ENCODE measurements around the gene ELFN1.

ELFN1 gene

DNA sequence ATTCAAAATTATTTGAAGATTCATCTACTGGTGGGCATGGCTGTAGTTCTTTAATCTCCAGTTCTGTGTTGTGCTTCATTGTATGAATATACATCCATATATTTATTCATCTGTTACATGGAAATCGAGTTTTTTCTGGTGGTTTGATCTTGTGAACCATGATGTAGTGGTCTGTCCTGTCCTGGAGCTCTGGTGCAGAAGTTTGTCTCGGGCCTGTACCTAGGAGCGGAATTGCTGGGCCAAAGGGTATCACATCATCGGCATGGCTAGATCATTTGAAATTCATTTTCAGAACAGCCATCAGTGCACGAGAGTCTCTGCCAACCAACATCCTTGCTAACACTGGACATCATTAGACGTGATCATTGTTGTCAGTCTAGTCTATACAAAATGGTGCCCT is 107.0 kb downstream of the ELFN1 start:
- no peak overlapping the region for H3K4me3 ChIP-seq (ENCODE audit: low read depth in 1 of 2, low read length in 2 of 2)
- no peaks in the 10 kb centered on the region for H4K20me1 ChIP-seq (ENCODE audit: insufficient read depth, low read length)
- H2AFZ ChIP-seq (ENCODE audit: low read depth, low read length), result no peak overlapping the region
- peaks cover 2% of the 10 kb centered on the region for H3K9me3 ChIP-seq (ENCODE audit: insufficient read depth, low read length, severe bottlenecking)
- H3K27me3 ChIP-seq (ENCODE audit: insufficient read depth, low read length, poor library complexity), result no peaks in the 10 kb centered on the region
- H3K4me2 ChIP-seq (ENCODE audit: insufficient read depth, low read length), result no peak overlapping the region
- TF ChIP-seq EZH2 (IDR thresholded peaks at IDR 0.05; ENCODE audit: borderline replicate concordance, low read depth, low read length, severe bottlenecking), result no peak
- TF ChIP-seq, protein P1, sequence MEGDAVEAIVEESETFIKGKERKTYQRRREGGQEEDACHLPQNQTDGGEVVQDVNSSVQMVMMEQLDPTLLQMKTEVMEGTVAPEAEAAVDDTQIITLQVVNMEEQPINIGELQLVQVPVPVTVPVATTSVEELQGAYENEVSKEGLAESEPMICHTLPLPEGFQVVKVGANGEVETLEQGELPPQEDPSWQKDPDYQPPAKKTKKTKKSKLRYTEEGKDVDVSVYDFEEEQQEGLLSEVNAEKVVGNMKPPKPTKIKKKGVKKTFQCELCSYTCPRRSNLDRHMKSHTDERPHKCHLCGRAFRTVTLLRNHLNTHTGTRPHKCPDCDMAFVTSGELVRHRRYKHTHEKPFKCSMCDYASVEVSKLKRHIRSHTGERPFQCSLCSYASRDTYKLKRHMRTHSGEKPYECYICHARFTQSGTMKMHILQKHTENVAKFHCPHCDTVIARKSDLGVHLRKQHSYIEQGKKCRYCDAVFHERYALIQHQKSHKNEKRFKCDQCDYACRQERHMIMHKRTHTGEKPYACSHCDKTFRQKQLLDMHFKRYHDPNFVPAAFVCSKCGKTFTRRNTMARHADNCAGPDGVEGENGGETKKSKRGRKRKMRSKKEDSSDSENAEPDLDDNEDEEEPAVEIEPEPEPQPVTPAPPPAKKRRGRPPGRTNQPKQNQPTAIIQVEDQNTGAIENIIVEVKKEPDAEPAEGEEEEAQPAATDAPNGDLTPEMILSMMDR (IDR thresholded peaks at IDR 0.05; ENCODE audit: borderline replicate concordance, extremely low read depth, low read length, poor library complexity, severe bottlenecking), result no peak
- no peaks in the 10 kb centered on the region for H3K4me1 ChIP-seq (ENCODE audit: insufficient read depth, low read length)
- H3K79me2 ChIP-seq (ENCODE audit: insufficient read depth, low read length), result no peaks in the 10 kb centered on the region
- H3K9ac ChIP-seq (ENCODE audit: low read depth, low read length), result no peak overlapping the region
- H3K27ac ChIP-seq (ENCODE audit: low read length), result no peak overlapping the region
- no peaks in the 10 kb centered on the region for H3K36me3 ChIP-seq (ENCODE audit: insufficient read depth, low read length)
- no peak for ATAC-seq (ENCODE audit: insufficient read depth, low read depth)
- no peak for DNase-seq

DNA sequence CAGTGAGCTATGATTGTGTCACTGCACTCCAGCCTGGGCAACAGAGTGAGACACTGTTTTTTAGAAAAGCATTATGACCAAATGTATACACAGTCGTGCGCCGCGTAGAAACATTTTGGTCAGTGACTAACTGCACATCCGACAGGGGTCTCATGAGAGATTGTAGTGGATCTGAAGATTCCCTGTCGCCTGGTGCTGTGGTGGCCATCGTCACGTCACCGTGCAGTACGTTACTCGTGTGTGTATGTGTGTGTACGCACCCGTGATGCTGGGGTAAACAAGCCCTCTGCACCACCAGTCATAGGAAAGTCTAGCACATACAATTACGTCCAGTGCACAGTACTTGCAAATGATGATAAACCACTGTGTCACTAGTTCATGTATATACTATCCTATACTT is 109.4 kb downstream of the ELFN1 start:
- H3K4me2 ChIP-seq (ENCODE audit: insufficient read depth, low read length), result no peak overlapping the region

DNA sequence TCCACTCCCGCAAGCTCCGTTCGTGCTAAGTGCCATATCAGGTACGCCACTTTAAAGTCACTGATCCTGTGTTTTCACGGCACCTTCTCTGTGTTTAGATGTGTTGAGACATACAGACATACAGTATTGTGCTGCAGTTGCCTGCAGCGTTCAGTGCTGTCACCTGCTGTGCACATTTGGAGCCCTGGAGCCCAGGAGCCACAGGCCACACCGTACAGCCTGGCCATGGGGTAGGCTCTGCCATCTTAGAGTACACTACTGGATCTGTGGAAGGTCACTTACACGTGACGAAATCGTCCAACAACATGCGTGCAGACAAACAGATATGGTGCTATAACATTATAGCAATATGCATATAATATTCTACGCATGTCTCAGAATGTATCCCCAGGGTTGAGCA is 111.3 kb downstream of the ELFN1 start:
- Histone ChIP-seq H2AFZ (ENCODE audit: low read depth, low read length) (no peak overlapping the region), H3K9me3 (ENCODE audit: insufficient read depth, low read length, severe bottlenecking) (peaks cover 6% of the 10 kb centered on the region), H3K79me2 (ENCODE audit: insufficient read depth, low read length) (no peaks in the 10 kb centered on the region), H3K4me1 (ENCODE audit: insufficient read depth, low read length) (no peaks in the 10 kb centered on the region), H3K4me2 (ENCODE audit: insufficient read depth, low read length) (no peak overlapping the region), H4K20me1 (ENCODE audit: insufficient read depth, low read length) (no peaks in the 10 kb centered on the region), H3K36me3 (ENCODE audit: insufficient read depth, low read length) (no peaks in the 10 kb centered on the region), H3K27me3 (ENCODE audit: insufficient read depth, low read length, poor library complexity) (no peaks in the 10 kb centered on the region), H3K27ac (ENCODE audit: low read length) (no peak overlapping the region), H3K4me3 (ENCODE audit: low read depth in 1 of 2, low read length in 2 of 2) (no peak overlapping the region), H3K9ac (ENCODE audit: low read depth, low read length) (no peak overlapping the region)
- no peak for TF ChIP-seq EZH2 (IDR thresholded peaks at IDR 0.05; ENCODE audit: borderline replicate concordance, low read depth, low read length, severe bottlenecking)
- TF ChIP-seq, protein P1 (IDR thresholded peaks at IDR 0.05; ENCODE audit: borderline replicate concordance, extremely low read depth, low read length, poor library complexity, severe bottlenecking), result no peak
- no peak for DNase-seq
- ATAC-seq (ENCODE audit: insufficient read depth, low read depth), result no peak

More for the DNA sequence above, 109.4 kb downstream of the ELFN1 start:
- H3K36me3 ChIP-seq (ENCODE audit: insufficient read depth, low read length), result no peaks in the 10 kb centered on the region
- H3K4me1 ChIP-seq (ENCODE audit: insufficient read depth, low read length), result no peaks in the 10 kb centered on the region
- TF ChIP-seq EZH2 (IDR thresholded peaks at IDR 0.05; ENCODE audit: borderline replicate concordance, low read depth, low read length, severe bottlenecking), result no peak
- TF ChIP-seq, protein P1 (IDR thresholded peaks at IDR 0.05; ENCODE audit: borderline replicate concordance, extremely low read depth, low read length, poor library complexity, severe bottlenecking), result no peak
- ATAC-seq (ENCODE audit: insufficient read depth, low read depth) (no peak), DNase-seq (no peak)
- H2AFZ ChIP-seq (ENCODE audit: low read depth, low read length), result no peak overlapping the region
- H3K27me3 ChIP-seq (ENCODE audit: insufficient read depth, low read length, poor library complexity), result no peaks in the 10 kb centered on the region
- no peak overlapping the region for H3K4me3 ChIP-seq (ENCODE audit: low read depth in 1 of 2, low read length in 2 of 2)
- no peak overlapping the region for H3K27ac ChIP-seq (ENCODE audit: low read length)
- peaks cover 2% of the 10 kb centered on the region for H3K9me3 ChIP-seq (ENCODE audit: insufficient read depth, low read length, severe bottlenecking)
- H4K20me1 ChIP-seq (ENCODE audit: insufficient read depth, low read length), result no peaks in the 10 kb centered on the region
- no peaks in the 10 kb centered on the region for H3K79me2 ChIP-seq (ENCODE audit: insufficient read depth, low read length)
- H3K9ac ChIP-seq (ENCODE audit: low read depth, low read length), result no peak overlapping the region

DNA sequence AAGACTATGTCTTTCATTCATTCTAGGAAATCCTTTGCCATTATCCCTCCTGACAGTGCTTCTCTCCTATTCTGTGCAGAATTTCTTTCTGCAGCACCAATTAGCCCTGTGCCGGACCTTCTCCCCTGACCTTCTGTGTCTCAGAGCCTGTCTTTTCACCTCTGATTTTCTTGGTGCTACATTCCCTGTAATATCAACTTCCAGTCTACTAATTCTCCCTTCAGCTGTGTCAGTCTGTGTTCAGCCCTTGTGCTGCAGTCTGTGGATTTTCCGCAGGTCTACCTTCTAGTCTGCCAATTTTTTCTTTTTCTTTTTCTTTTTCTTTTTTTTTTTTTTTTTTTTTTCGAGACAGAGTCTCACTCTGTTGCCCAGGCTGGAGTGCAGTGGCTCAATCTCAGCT is 115.8 kb downstream of the ELFN1 start:
- Histone ChIP-seq H3K9ac (ENCODE audit: low read depth, low read length) (no peak overlapping the region), H4K20me1 (ENCODE audit: insufficient read depth, low read length) (no peaks in the 10 kb centered on the region), H3K36me3 (ENCODE audit: insufficient read depth, low read length) (no peaks in the 10 kb centered on the region), H3K4me2 (ENCODE audit: insufficient read depth, low read length) (no peak overlapping the region), H2AFZ (ENCODE audit: low read depth, low read length) (no peak overlapping the region), H3K4me3 (ENCODE audit: low read depth in 1 of 2, low read length in 2 of 2) (no peak overlapping the region), H3K79me2 (ENCODE audit: insufficient read depth, low read length) (no peaks in the 10 kb centered on the region), H3K9me3 (ENCODE audit: insufficient read depth, low read length, severe bottlenecking) (peaks cover 4% of the 10 kb centered on the region), H3K27me3 (ENCODE audit: insufficient read depth, low read length, poor library complexity) (no peaks in the 10 kb centered on the region), H3K4me1 (ENCODE audit: insufficient read depth, low read length) (no peaks in the 10 kb centered on the region), H3K27ac (ENCODE audit: low read length) (no peak overlapping the region)
- no peak for DNase-seq
- TF ChIP-seq, protein P1 (IDR thresholded peaks at IDR 0.05; ENCODE audit: borderline replicate concordance, extremely low read depth, low read length, poor library complexity, severe bottlenecking), result no peak
- TF ChIP-seq EZH2 (IDR thresholded peaks at IDR 0.05; ENCODE audit: borderline replicate concordance, low read depth, low read length, severe bottlenecking), result no peak
- no peak for ATAC-seq (ENCODE audit: insufficient read depth, low read depth)

All from DND-41 (cell line).